Measurements from ENCODE around the gene IGFL2. TPM values are rescaled to one million over a fixed set of nuclear protein-coding genes. Genes with fewer than 3 reads are reported as not detected.

IGFL2 gene
- total and polyA plus RNA-seq, 9 of the 15 experiments (the other 6 are each of a cell fraction or from before 2014, with no cell fraction given): 0.42 to 1.7 (median 0.75) TPM; not detected in 2

DNA sequence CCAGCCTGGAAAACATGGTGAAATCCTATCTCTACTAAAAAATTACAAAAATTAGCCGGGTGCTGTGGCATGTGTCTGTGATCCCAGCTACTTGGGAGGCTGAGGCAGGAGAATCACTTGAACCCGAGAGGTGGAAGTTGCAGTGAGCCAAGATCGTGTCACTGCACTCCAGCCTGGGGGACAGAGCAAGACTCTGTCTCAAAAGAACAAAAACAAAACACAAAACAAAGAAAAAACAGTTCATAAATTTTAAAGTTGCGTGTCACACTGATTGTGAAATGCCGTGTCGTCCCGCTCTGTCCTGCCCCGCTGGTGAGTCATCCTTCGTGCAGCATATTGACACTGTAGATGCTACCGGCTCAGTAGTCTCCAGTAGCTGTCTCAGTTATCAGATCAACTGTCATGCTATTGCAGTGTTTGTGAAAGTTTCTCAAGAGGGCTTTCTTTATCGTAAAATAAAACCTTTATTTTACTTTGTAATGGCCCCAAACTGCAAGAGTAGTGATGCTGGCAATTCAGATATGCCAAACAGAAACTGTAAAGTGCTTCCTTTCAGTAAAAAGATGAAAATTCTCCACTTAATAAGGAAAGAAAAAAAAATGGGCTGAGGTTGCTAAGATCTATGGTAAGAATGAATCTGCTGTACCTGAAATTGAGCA is 45.1 kb downstream of the IGFL2 start (continued):
- TF ChIP-seq KLF16 (IDR thresholded peaks at IDR 0.05) (peak; percentile 15; the same call in 1 of the 2 replicates), RUNX1 (IDR thresholded peaks at IDR 0.05; ENCODE audit: low read depth) (no peak), E2F5 (CRISPR knock-in tag; IDR thresholded peaks at IDR 0.05) (no peak), ZNF212 (CRISPR knock-in tag; IDR thresholded peaks at IDR 0.05) (no peak), TCFL5 (CRISPR knock-in tag; conservative IDR thresholded peaks at IDR 0.05) (no peak), TAF9B (IDR thresholded peaks at IDR 0.05; ENCODE audit: partially characterized antibody) (no peak), MAFK (IDR thresholded peaks at IDR 0.05; ENCODE audit: low read length) (peak; percentile 53; the same call in 1 of the 2 replicates), KAT8 (IDR thresholded peaks at IDR 0.05; ENCODE audit: low read depth) (no peak), PTRF (tag; IDR thresholded peaks at IDR 0.05) (no peak), ZNF785 (CRISPR knock-in tag; IDR thresholded peaks at IDR 0.05) (no peak), DDX20 (tag; IDR thresholded peaks at IDR 0.05; ENCODE audit: low read depth) (no peak), RBM14 (IDR thresholded peaks at IDR 0.05; ENCODE audit: borderline replicate concordance, insufficient read depth, low read depth, low read length) (no peak), ZNF12 (CRISPR knock-in tag; IDR thresholded peaks at IDR 0.05) (no peak), ZFPM2 (CRISPR knock-in tag; IDR thresholded peaks at IDR 0.05) (no peak), MCM5 (IDR thresholded peaks at IDR 0.05; ENCODE audit: low read depth) (no peak), HNRNPL (IDR thresholded peaks at IDR 0.05; ENCODE audit: low read depth, low read length) (no peak), GATAD2B (IDR thresholded peaks at IDR 0.05; ENCODE audit: borderline replicate concordance) (no peak), HDAC6 (IDR thresholded peaks at IDR 0.05; ENCODE audit: low read depth, low read length) (no peak)
- TF ChIP-seq, protein P1, sequence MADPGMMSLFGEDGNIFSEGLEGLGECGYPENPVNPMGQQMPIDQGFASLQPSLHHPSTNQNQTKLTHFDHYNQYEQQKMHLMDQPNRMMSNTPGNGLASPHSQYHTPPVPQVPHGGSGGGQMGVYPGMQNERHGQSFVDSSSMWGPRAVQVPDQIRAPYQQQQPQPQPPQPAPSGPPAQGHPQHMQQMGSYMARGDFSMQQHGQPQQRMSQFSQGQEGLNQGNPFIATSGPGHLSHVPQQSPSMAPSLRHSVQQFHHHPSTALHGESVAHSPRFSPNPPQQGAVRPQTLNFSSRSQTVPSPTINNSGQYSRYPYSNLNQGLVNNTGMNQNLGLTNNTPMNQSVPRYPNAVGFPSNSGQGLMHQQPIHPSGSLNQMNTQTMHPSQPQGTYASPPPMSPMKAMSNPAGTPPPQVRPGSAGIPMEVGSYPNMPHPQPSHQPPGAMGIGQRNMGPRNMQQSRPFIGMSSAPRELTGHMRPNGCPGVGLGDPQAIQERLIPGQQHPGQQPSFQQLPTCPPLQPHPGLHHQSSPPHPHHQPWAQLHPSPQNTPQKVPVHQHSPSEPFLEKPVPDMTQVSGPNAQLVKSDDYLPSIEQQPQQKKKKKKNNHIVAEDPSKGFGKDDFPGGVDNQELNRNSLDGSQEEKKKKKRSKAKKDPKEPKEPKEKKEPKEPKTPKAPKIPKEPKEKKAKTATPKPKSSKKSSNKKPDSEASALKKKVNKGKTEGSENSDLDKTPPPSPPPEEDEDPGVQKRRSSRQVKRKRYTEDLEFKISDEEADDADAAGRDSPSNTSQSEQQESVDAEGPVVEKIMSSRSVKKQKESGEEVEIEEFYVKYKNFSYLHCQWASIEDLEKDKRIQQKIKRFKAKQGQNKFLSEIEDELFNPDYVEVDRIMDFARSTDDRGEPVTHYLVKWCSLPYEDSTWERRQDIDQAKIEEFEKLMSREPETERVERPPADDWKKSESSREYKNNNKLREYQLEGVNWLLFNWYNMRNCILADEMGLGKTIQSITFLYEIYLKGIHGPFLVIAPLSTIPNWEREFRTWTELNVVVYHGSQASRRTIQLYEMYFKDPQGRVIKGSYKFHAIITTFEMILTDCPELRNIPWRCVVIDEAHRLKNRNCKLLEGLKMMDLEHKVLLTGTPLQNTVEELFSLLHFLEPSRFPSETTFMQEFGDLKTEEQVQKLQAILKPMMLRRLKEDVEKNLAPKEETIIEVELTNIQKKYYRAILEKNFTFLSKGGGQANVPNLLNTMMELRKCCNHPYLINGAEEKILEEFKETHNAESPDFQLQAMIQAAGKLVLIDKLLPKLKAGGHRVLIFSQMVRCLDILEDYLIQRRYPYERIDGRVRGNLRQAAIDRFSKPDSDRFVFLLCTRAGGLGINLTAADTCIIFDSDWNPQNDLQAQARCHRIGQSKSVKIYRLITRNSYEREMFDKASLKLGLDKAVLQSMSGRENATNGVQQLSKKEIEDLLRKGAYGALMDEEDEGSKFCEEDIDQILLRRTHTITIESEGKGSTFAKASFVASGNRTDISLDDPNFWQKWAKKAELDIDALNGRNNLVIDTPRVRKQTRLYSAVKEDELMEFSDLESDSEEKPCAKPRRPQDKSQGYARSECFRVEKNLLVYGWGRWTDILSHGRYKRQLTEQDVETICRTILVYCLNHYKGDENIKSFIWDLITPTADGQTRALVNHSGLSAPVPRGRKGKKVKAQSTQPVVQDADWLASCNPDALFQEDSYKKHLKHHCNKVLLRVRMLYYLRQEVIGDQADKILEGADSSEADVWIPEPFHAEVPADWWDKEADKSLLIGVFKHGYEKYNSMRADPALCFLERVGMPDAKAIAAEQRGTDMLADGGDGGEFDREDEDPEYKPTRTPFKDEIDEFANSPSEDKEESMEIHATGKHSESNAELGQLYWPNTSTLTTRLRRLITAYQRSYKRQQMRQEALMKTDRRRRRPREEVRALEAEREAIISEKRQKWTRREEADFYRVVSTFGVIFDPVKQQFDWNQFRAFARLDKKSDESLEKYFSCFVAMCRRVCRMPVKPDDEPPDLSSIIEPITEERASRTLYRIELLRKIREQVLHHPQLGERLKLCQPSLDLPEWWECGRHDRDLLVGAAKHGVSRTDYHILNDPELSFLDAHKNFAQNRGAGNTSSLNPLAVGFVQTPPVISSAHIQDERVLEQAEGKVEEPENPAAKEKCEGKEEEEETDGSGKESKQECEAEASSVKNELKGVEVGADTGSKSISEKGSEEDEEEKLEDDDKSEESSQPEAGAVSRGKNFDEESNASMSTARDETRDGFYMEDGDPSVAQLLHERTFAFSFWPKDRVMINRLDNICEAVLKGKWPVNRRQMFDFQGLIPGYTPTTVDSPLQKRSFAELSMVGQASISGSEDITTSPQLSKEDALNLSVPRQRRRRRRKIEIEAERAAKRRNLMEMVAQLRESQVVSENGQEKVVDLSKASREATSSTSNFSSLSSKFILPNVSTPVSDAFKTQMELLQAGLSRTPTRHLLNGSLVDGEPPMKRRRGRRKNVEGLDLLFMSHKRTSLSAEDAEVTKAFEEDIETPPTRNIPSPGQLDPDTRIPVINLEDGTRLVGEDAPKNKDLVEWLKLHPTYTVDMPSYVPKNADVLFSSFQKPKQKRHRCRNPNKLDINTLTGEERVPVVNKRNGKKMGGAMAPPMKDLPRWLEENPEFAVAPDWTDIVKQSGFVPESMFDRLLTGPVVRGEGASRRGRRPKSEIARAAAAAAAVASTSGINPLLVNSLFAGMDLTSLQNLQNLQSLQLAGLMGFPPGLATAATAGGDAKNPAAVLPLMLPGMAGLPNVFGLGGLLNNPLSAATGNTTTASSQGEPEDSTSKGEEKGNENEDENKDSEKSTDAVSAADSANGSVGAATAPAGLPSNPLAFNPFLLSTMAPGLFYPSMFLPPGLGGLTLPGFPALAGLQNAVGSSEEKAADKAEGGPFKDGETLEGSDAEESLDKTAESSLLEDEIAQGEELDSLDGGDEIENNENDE (IDR thresholded peaks at IDR 0.05; ENCODE audit: low read depth, low read length): no peak

Data from K562 (cell line).